ENCODE data around the gene ZNF839. TPM values are rescaled to one million over a fixed set of nuclear protein-coding genes. Genes with fewer than 3 reads are reported as not detected.

ZNF839 gene
- total RNA-seq, 2 experiments from 2014 or later, result 20.2 to 23.3 TPM

DNA sequence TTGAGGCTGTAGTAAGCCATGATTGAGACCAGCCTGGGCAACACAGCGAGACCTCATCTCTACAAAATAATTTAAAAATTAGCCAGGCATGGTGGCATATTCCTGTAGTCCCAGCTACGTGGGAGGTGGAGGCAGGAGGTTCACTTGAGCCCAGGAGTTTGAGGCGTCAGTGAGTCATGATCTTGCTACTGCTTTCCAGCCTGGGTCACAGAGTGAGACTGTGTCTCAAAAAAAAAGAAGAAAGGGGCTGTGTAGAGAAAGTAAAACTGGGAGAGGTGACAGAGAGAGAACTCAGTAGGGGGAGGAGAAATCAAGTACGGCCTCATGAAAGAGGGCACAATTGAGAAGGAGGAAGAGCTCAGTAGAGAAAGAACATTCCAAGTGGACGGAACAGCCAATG, 55.6 kb downstream of the ZNF839 start:
- TF ChIP-seq, protein P1, sequence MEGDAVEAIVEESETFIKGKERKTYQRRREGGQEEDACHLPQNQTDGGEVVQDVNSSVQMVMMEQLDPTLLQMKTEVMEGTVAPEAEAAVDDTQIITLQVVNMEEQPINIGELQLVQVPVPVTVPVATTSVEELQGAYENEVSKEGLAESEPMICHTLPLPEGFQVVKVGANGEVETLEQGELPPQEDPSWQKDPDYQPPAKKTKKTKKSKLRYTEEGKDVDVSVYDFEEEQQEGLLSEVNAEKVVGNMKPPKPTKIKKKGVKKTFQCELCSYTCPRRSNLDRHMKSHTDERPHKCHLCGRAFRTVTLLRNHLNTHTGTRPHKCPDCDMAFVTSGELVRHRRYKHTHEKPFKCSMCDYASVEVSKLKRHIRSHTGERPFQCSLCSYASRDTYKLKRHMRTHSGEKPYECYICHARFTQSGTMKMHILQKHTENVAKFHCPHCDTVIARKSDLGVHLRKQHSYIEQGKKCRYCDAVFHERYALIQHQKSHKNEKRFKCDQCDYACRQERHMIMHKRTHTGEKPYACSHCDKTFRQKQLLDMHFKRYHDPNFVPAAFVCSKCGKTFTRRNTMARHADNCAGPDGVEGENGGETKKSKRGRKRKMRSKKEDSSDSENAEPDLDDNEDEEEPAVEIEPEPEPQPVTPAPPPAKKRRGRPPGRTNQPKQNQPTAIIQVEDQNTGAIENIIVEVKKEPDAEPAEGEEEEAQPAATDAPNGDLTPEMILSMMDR (conservative IDR thresholded peaks at IDR 0.05; ENCODE audit: low read length), result no peak
- no peak for TF ChIP-seq EZH2phosphoT487 (IDR thresholded peaks at IDR 0.05; ENCODE audit: borderline replicate concordance, low read depth, low read length)
- Histone ChIP-seq H3K4me3 (ENCODE audit: low read depth, low read length, poor library complexity, severe bottlenecking) (no peak overlapping the region), H3K9me2 (ENCODE audit: insufficient read depth, low read length) (no peaks in the 10 kb centered on the region), H3K36me3 (ENCODE audit: insufficient read depth, low read length) (peaks cover 9% of the 10 kb centered on the region), H3K9me3 (ENCODE audit: low read length) (no peaks in the 10 kb centered on the region), H4K20me1 (ENCODE audit: insufficient read depth, low read length) (no peaks in the 10 kb centered on the region), H2AFZ (ENCODE audit: low read length) (no peak overlapping the region), H3K4me2 (ENCODE audit: low read length) (no peak overlapping the region), H3K79me2 (ENCODE audit: insufficient read depth, low read depth, low read length) (no peaks in the 10 kb centered on the region), H3K4me1 (ENCODE audit: insufficient read depth, low read length, poor library complexity, severe bottlenecking) (peaks cover 7% of the 10 kb centered on the region), H3K27ac (ENCODE audit: low read depth, low read length, poor library complexity, severe bottlenecking) (no peak overlapping the region)
- BruUV-seq (replicated peaks), result no TSS peak
- intact Hi-C loops (cut with micrococcal nuclease; ENCODE audit: unreplicated experiment), result no loop called here
- ChIA-PET CTCF (ENCODE audit: unreplicated experiment) (interaction anchor here (0.6 kb wide), 1 partner anchor 1561 kb away, joined by 3 read pairs; no protein-coding TSS in a partner anchor), POLR2A (interaction anchor here (0.5 kb wide), 1 partner anchor 337 kb away, joined by 3 read pairs; no protein-coding TSS in a partner anchor)
- no peak for DNase-seq (ENCODE audit: low spot score)

DNA sequence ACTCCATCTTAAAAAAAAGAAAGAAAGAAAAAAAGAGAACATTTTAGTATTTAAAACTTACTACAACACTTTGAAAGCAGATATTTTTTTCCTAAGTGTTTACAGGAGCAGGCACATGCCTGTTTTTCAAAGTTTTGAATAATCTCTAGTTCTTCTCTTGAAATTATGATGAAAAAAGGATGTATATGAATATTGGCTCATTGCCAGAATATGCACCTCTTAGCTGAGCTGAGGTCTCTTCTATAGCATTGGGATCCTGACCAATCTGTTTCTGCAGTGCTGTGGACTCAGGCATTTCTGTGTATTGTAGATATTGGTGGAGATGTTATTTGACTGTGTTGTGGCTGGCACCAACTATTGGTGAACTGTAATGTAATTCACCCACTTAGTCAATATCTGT, 58.1 kb downstream of the ZNF839 start:
- Histone ChIP-seq H3K4me2 (ENCODE audit: low read length) (no peak overlapping the region), H3K4me1 (ENCODE audit: insufficient read depth, low read length, poor library complexity, severe bottlenecking) (no peaks in the 10 kb centered on the region), H3K36me3 (ENCODE audit: insufficient read depth, low read length) (peaks cover 9% of the 10 kb centered on the region), H3K9me3 (ENCODE audit: low read length) (no peaks in the 10 kb centered on the region), H3K27ac (ENCODE audit: low read depth, low read length, poor library complexity, severe bottlenecking) (no peak overlapping the region), H3K4me3 (ENCODE audit: low read depth, low read length, poor library complexity, severe bottlenecking) (no peak overlapping the region), H4K20me1 (ENCODE audit: insufficient read depth, low read length) (no peaks in the 10 kb centered on the region), H3K79me2 (ENCODE audit: insufficient read depth, low read depth, low read length) (no peaks in the 10 kb centered on the region), H3K9me2 (ENCODE audit: insufficient read depth, low read length) (no peaks in the 10 kb centered on the region), H2AFZ (ENCODE audit: low read length) (no peak overlapping the region)
- BruUV-seq (replicated peaks), result no TSS peak
- ChIA-PET POLR2A (no interaction called here), CTCF (ENCODE audit: unreplicated experiment) (no interaction called here)
- TF ChIP-seq, protein P1 (conservative IDR thresholded peaks at IDR 0.05; ENCODE audit: low read length), result no peak
- no peak for TF ChIP-seq EZH2phosphoT487 (IDR thresholded peaks at IDR 0.05; ENCODE audit: borderline replicate concordance, low read depth, low read length)
- DNase-seq (ENCODE audit: low spot score), result no peak
- intact Hi-C loops (cut with micrococcal nuclease; ENCODE audit: unreplicated experiment), result no loop called here

DNA sequence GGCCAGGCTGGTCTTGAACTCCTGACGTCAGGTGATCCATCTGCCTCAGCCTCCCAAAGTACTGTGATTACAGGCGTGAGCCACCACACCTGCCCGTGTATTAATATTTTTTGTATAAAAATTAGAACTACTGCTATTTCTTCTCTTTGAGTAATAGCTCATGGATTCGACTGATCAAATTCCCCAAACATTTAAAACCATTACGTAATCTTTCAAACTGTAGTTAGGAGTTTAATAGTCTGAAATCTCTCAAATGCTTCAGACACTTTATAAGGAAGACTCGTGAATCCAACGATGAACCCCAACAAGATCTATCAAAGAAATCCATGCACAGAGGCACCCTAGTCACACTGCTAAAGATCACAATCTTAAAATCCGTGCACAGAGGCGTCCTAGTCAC, 59.3 kb downstream of the ZNF839 start:
- H3K4me1 ChIP-seq (ENCODE audit: insufficient read depth, low read length, poor library complexity, severe bottlenecking), result no peaks in the 10 kb centered on the region
- no peak overlapping the region for H3K4me3 ChIP-seq (ENCODE audit: low read depth, low read length, poor library complexity, severe bottlenecking)
- no peak for TF ChIP-seq EZH2phosphoT487 (IDR thresholded peaks at IDR 0.05; ENCODE audit: borderline replicate concordance, low read depth, low read length)
- TF ChIP-seq, protein P1 (conservative IDR thresholded peaks at IDR 0.05; ENCODE audit: low read length), result no peak
- CTCF ChIA-PET (ENCODE audit: unreplicated experiment), result no interaction called here
- H3K9me2 ChIP-seq (ENCODE audit: insufficient read depth, low read length), result no peaks in the 10 kb centered on the region
- H3K4me2 ChIP-seq (ENCODE audit: low read length), result no peak overlapping the region
- no TSS peak for BruUV-seq (replicated peaks)
- H3K36me3 ChIP-seq (ENCODE audit: insufficient read depth, low read length), result peaks cover 9% of the 10 kb centered on the region
- POLR2A ChIA-PET, result no interaction called here
- H3K9me3 ChIP-seq (ENCODE audit: low read length), result no peaks in the 10 kb centered on the region
- DNase-seq (ENCODE audit: low spot score), result no peak
- H3K79me2 ChIP-seq (ENCODE audit: insufficient read depth, low read depth, low read length), result no peaks in the 10 kb centered on the region
- H4K20me1 ChIP-seq (ENCODE audit: insufficient read depth, low read length), result no peaks in the 10 kb centered on the region
- intact Hi-C loops (cut with micrococcal nuclease; ENCODE audit: unreplicated experiment), result no loop called here
- H2AFZ ChIP-seq (ENCODE audit: low read length), result no peak overlapping the region
- H3K27ac ChIP-seq (ENCODE audit: low read depth, low read length, poor library complexity, severe bottlenecking), result no peak overlapping the region
